K562 (cell line): ENCODE measurements around the gene MLXIPL. TPM values are rescaled to one million over a fixed set of nuclear protein-coding genes. Genes with fewer than 3 reads are reported as not detected.

Experiments used
- BHLHE40 ChIP-seq: IDR thresholded peaks from 2 replicates; pipeline ENCODE4 v1.6.1; 2011; ENCODE audit warnings: low read length, improper control_type of control experiment
- CAMTA2 ChIP-seq: fragments of 250-450 bp; sonication (Bioruptor Pico); conservative IDR thresholded peaks from 2 replicates; pipeline ENCODE4 v1.5.1; 2022
- CEBPB ChIP-seq: fragments of 450-650 bp; IDR thresholded peaks from 2 replicates; pipeline ENCODE4 v1.6.1; 2016; ENCODE audit warnings: missing genetic modification characterization, missing compliant biosample characterization
- DIDO1 ChIP-seq: fragments of 450-650 bp; IDR thresholded peaks from 2 replicates; pipeline ENCODE4 v1.6.1; 2016; ENCODE audit warnings: low read depth, missing biosample characterization, missing genetic modification characterization
- ELF4 ChIP-seq: fragments of 450-650 bp; formaldehyde crosslinking; IDR thresholded peaks from 2 replicates; pipeline ENCODE4 v1.4.0; 2022; ENCODE audit warnings: missing genetic modification characterization
- HCFC1 ChIP-seq: IDR thresholded peaks from 2 replicates; pipeline ENCODE4 v1.6.1; 2012; ENCODE audit warnings: low read depth, low read length, improper control_type of control experiment
- HMG20B ChIP-seq: fragments of 250-450 bp; sonication (Bioruptor Pico); IDR thresholded peaks from 2 replicates; pipeline ENCODE4 v1.5.0; 2021; ENCODE audit warnings: mild to moderate bottlenecking
- POLR2AphosphoS5 ChIP-seq: IDR thresholded peaks from 2 replicates; pipeline ENCODE4 v1.6.1; 2011; ENCODE audit warnings: mild to moderate bottlenecking, low read depth, low read length, moderate library complexity; ENCODE audit not compliant: control insufficient read depth, insufficient read depth
- POLR2G ChIP-seq: fragments of 200-400 bp; formaldehyde crosslinking; IDR thresholded peaks from 2 replicates; pipeline ENCODE4 v1.6.1; 2017; ENCODE audit warnings: low read depth, mild to moderate bottlenecking, antibody characterized with exemption, low read length, moderate library complexity
- POLR2H ChIP-seq: IDR thresholded peaks from 2 replicates; pipeline ENCODE4 v1.6.1; 2016; ENCODE audit warnings: missing genetic modification characterization, low read depth, mild to moderate bottlenecking, control low read depth, missing compliant biosample characterization, moderate library complexity
- SAP30 ChIP-seq: fragments of 200-600 bp; sonication (generic); IDR thresholded peaks from 2 replicates; pipeline ENCODE4 v1.6.1; 2012; ENCODE audit warnings: borderline replicate concordance, low read depth, mild to moderate bottlenecking, moderate library complexity, low read length, control low read depth, inconsistent platforms; ENCODE audit not compliant: insufficient read depth, poor library complexity, severe bottlenecking
- SMAD4 ChIP-seq: fragments of 250-450 bp; sonication (Bioruptor Pico); conservative IDR thresholded peaks from 2 replicates; pipeline ENCODE4 v1.8.0; 2021; ENCODE audit warnings: inconsistent platforms, mild to moderate bottlenecking, moderate library complexity
- STAT5B ChIP-seq: fragments of 250-450 bp; sonication (Bioruptor Pico); IDR thresholded peaks from 2 replicates; pipeline ENCODE4 v1.8.0; 2021; ENCODE audit warnings: mild to moderate bottlenecking, inconsistent platforms
- TAF15 ChIP-seq: fragments of 200-400 bp; formaldehyde crosslinking; IDR thresholded peaks from 2 replicates; pipeline ENCODE4 v1.6.1; 2017; ENCODE audit warnings: mild to moderate bottlenecking, low read depth, low read length, moderate library complexity
- TSC22D4 ChIP-seq: fragments of 450-650 bp; IDR thresholded peaks from 2 replicates; pipeline ENCODE4 v1.6.1; 2016; ENCODE audit warnings: missing genetic modification characterization, missing biosample characterization, control low read depth
- VEZF1 ChIP-seq: fragments of 200-800 bp; sonication (Bioruptor generic); IDR thresholded peaks from 2 replicates; pipeline ENCODE4 v1.6.1; 2017; ENCODE audit warnings: missing genetic modification characterization, missing compliant biosample characterization
- ZBTB7A ChIP-seq: IDR thresholded peaks from 2 replicates; pipeline ENCODE4 v1.6.1; 2011; ENCODE audit warnings: low read depth, mild to moderate bottlenecking, low read length, moderate library complexity, borderline replicate concordance; ENCODE audit not compliant: control insufficient read depth
- ZNF512 ChIP-seq: IDR thresholded peaks from 2 replicates; pipeline ENCODE4 v1.6.1; 2016; ENCODE audit warnings: missing genetic modification characterization, missing compliant biosample characterization
- ZNF707 ChIP-seq: fragments of 250-450 bp; sonication (Bioruptor Pico); conservative IDR thresholded peaks from 2 replicates; pipeline ENCODE4 v1.8.0; 2022; ENCODE audit warnings: inconsistent platforms, mild to moderate bottlenecking, moderate library complexity
- ZNF740 ChIP-seq, 3 experiments: fragments of 200-800 bp in 1 of 3; sonication (Bioruptor generic) in 1 of 3; sonication (generic) in 1 of 3; formaldehyde crosslinking in 1 of 3; IDR thresholded peaks; 2 replicates each; pipeline versions ENCODE4 v1.6.1 to v1.8.0; 2016 to 2022; ENCODE audit warnings: mild to moderate bottlenecking in 2 of 3, missing compliant biosample characterization in 2 of 3, missing genetic modification characterization in 2 of 3, missing genetic modification reagents in 1 of 3
- polyA plus RNA-seq, 8 experiments: library from polyadenylated mRNA; depleted of rRNA in 4 of 8; stranded (reverse) in 5 of 8; unstranded in 3 of 8; fragments of >200 nt; fragmentation: Nextera tagmentation in 2 of 8; fragmentation: Illumina TruSeq in 1 of 8; extraction: Ambion mirVana in 2 of 8; extraction: Trizol in 1 of 8; gene quantifications; 2 replicates each; pipeline versions ENCODE4 v1.2.1 to v1.2.3, GENCODE V29; 2011 to 2014; ENCODE audit warnings: inconsistent platforms in 1 of 8, missing spikeins in 1 of 8
- total RNA-seq, 7 experiments: library from RNA; depleted of rRNA in 6 of 7; stranded (reverse); fragments of >200 nt in 6 of 7; fragmentation: Illumina TruSeq in 2 of 7; extraction: Trizol in 2 of 7; gene quantifications; 2 replicates each; pipeline versions ENCODE4 v1.2.1 to v1.2.3, GENCODE V29; 2011 to 2021; ENCODE audit warnings: low replicate concordance in 1 of 7
- TF ChIP-seq, protein P1 (sequence below), 2 experiments: IDR thresholded peaks; 2 replicates each; pipeline ENCODE4 v1.6.1; 2011; ENCODE audit warnings: borderline replicate concordance in 1 of 2, control low read depth in 1 of 2, low read depth in 1 of 2, low read length in 1 of 2, mild to moderate bottlenecking in 1 of 2, mixed read lengths in 1 of 2, moderate library complexity in 1 of 2; ENCODE audit not compliant: insufficient read depth in 1 of 2, insufficient read length in 1 of 2, poor library complexity in 1 of 2, severe bottlenecking in 1 of 2; ENCODE audit errors: extremely low read depth in 1 of 2

MLXIPL gene
- total and polyA plus RNA-seq, 9 of the 15 experiments (the other 6 are each of a cell fraction or from before 2014, with no cell fraction given): 0.11 to 18.4 (median 1.4) TPM

GRCh38 chr7:73623798-73624668 lies at the start of gene MLXIPL (continued):
- TF ChIP-seq TAF15 (no peak), BHLHE40 (no peak), ZNF707 (no peak), ZNF740 (CRISPR knock-in tag; IDR thresholded peaks at IDR 0.05) (peak; percentile 89), ZNF740 (tag; IDR thresholded peaks at IDR 0.05) (peak in 1 of 2 experiments; percentile 68; a peak in 1 of 4 replicates), SMAD4 (CRISPR knock-in tag) (0 out of 2 replicates have a peak, but pooled peaks have one; percentile 33), HMG20B (no peak), CEBPB (tag) (no peak), ELF4 (CRISPR knock-in tag) (no peak), DIDO1 (no peak), HCFC1 (no peak), TSC22D4 (tag) (no peak), SAP30 (peak; percentile 41), POLR2AphosphoS5 (peak; percentile 84), ZNF512 (tag) (no peak), ZBTB7A (peak; percentile 62; the same call in 1 of the 2 replicates), POLR2H (tag) (no peak), CAMTA2 (CRISPR knock-in tag) (no peak), VEZF1 (CRISPR knock-in tag) (peak; percentile 19; the same call in 1 of the 2 replicates), POLR2G (peak; percentile 98), STAT5B (CRISPR knock-in tag) (no peak)
- TF ChIP-seq, protein P1, sequence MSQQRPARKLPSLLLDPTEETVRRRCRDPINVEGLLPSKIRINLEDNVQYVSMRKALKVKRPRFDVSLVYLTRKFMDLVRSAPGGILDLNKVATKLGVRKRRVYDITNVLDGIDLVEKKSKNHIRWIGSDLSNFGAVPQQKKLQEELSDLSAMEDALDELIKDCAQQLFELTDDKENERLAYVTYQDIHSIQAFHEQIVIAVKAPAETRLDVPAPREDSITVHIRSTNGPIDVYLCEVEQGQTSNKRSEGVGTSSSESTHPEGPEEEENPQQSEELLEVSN (IDR thresholded peaks at IDR 0.05; ENCODE audit: borderline replicate concordance in 1 of 2, extremely low read depth in 1 of 2, insufficient read depth in 1 of 2, insufficient read length in 1 of 2, low read depth in 1 of 2, low read length in 1 of 2, poor library complexity in 1 of 2, severe bottlenecking in 1 of 2): peak; percentile 81 to 96
